Fibroblast of lung (primary cell): Measurements from ENCODE around the gene CD109.

ENCODE experiments used
- EZH2 ChIP-seq: IDR thresholded peaks from 2 replicates; pipeline ENCODE4 v1.5.1; 2012; ENCODE audit warnings: low read length, control low read depth, mild to moderate bottlenecking; ENCODE audit errors: missing control alignments
- TF ChIP-seq, protein P1 (sequence below), 2 donors: IDR thresholded peaks in 1 of 2; conservative IDR thresholded peaks in 1 of 2; 1 replicate in 1 of 2; 2 replicates in 1 of 2; pipeline ENCODE4 v1.5.1; 2011 to 2012; ENCODE audit warnings: low read length in 2 of 2, control low read depth in 1 of 2, inconsistent platforms in 1 of 2, low read depth in 1 of 2, mild to moderate bottlenecking in 1 of 2

DNA sequence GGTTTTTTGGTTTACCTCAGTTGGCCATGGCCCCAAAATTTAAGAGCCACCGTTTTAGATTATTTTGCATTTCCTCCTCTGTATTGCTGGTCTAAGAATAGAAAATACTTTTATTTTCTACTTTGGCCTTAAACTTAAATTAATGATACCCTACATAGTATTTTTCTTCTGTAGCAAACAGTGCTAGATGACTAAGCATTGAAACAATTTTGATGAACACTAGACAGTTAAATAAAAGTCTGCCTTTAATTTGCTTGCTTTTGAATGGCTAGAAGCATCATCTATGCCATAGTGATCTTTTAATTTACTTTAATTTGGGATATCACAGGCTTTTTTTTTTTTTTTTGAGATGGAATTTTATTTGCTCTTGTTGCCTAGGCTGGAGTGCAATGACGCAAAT, 106.4 kb downstream of the CD109 start:
- TF ChIP-seq, protein P1, sequence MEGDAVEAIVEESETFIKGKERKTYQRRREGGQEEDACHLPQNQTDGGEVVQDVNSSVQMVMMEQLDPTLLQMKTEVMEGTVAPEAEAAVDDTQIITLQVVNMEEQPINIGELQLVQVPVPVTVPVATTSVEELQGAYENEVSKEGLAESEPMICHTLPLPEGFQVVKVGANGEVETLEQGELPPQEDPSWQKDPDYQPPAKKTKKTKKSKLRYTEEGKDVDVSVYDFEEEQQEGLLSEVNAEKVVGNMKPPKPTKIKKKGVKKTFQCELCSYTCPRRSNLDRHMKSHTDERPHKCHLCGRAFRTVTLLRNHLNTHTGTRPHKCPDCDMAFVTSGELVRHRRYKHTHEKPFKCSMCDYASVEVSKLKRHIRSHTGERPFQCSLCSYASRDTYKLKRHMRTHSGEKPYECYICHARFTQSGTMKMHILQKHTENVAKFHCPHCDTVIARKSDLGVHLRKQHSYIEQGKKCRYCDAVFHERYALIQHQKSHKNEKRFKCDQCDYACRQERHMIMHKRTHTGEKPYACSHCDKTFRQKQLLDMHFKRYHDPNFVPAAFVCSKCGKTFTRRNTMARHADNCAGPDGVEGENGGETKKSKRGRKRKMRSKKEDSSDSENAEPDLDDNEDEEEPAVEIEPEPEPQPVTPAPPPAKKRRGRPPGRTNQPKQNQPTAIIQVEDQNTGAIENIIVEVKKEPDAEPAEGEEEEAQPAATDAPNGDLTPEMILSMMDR (conservative IDR thresholded peaks at IDR 0.05 in 1 of 2, IDR thresholded peaks at IDR 0.05 in 1 of 2; ENCODE audit: low read depth in 1 of 2, low read length in 2 of 2), result no peak
- no peak for TF ChIP-seq EZH2
